Hepatic stellate cell (primary cell): ENCODE measurements around the gene LNPK.
"Not testable (repeated sequence)": the region's sequence is repeated elsewhere in the genome, so short reads cannot be mapped to it uniquely, and the experiment has no call there.

Experiments
- DNase-seq: peaks from one replicate; pipeline ENCODE4 v3.0.0; 2011; ENCODE audit warnings: low spot score

The LNPK gene

GRCh38 chr2:175903384-175903936, 98.6 kb downstream of the LNPK start:
- no peak for DNase-seq

DNA sequence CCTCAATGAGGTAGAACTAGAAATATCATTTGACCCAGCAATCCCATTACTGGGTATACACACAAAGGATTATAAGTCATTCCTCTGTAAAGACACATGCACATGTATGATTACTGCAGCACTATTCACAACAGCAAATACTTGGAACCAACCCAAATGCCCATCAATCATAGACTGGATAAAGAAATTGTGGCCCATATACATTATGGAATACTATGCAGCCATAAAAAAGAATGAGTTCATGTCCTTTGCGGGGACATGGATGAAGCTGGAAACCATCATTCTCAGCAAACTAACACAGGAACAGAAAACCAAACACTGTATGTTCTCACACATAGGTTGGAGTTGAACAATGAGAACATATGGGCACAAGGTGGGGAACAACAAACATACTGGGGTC, 106.1 kb downstream of the LNPK start:
- not testable (repeated sequence) for DNase-seq

- no peak for DNase-seq
Measured at GRCh38 chr2:175892046-175892445, 110.0 kb downstream of the LNPK start.

GRCh38 chr2:175890636-175891242, 111.3 kb downstream of the LNPK start:
- DNase-seq = no peak

DNA sequence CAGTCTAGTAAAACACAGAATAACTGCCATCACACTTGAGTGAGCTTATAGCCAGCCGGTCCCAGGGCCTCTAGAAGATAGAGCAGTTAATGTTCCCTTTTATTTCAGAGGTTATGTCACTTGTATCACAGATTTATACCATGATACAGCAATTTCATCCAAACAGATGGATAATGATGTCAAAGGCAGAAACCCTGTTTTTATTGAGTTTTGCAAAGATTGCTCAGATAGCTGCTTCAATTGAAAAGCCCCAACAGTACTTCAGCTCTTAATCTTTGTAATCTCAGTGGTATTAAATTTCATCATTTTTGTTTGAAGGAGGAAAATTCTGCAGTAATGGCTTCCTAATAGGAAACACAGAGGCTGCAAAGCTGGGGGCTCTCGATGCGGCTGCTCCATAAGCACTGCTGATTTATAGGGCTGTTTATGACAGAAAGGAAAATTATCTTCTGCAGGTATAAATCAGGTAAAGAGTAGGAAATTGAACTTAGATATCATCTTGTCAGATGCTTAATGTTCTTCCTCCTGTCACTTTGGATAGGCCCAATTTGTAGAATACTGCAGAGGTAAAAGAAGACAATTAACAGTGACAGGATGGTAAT, 112.3 kb downstream of the LNPK start:
- DNase-seq = no peak

- no peak for DNase-seq
Measured at GRCh38 chr2:175887776-175888175, 114.3 kb downstream of the LNPK start.

GRCh38 chr2:175884697-175885393, 117.2 kb downstream of the LNPK start:
- no peak for DNase-seq

- no peak for DNase-seq
Measured at GRCh38 chr2:175883586-175884194, 118.4 kb downstream of the LNPK start.

- DNase-seq = no peak
Measured at GRCh38 chr2:175879679-175880078, 122.4 kb downstream of the LNPK start.

DNA sequence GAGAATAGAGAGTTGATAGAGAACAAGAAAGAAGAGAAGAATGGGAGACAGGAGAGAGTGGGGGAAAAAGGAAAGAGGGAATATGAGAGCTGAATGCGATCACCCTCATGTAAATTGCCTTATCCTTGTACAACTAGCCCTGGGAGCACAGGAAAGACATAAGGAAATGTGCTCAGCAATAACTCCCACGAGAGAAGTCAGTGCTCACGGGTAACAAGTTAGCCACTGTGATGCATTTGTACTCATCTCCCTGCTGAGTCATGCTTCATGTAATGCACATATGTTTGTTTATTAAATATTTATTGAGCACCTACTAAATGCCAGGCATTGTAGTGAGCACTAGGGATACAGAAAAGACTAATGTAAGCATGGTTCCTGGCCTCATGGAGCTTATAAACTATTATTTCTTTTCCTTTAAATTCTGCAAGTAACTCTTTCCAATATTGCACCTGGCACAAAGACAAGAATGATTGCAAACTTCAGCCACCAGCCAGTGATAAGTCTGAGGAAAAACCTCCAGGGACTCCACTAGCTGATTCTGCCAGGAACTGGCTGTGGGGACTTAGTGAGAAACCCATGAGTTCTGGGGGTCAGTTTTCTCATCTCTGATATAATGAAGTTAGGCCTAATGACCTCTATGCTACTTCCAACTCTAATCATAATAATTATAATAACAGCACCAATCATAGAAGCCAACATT, 124.1 kb downstream of the LNPK start:
- DNase-seq = no peak

DNA sequence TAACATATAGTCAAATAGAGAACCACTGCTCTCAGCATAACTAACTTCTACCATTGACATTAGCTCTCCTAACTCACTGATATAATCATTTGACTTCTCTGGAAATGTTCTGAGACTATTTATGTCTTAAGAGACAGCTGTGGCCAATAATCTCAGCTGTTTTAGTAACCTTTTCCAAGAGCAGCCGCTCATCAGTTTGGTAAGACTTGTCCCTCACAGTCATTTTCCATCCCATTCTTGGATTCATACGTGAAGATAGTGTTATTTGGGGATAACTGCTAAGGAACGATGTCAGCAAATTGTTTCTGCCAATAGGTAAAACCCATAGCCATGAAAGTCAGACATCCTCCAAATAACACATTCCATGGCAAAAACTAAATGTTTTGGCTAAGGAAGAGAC, 127.8 kb downstream of the LNPK start:
- no peak for DNase-seq
